GM12878 (cell line): Measurements from ENCODE around the gene RAB37. TPM values are rescaled to one million over a fixed set of nuclear protein-coding genes. Genes with fewer than 3 reads are reported as not detected.

Source experiments
- ATAC-seq: fragments of 200-7000 bp; cut with Tn5 transposase; 3 replicates; pipeline ENCODE4 v1.9.1; 2020; ENCODE audit warnings: mild to moderate bottlenecking, moderate library complexity
- BruUV-seq: library from RNA; stranded (reverse); fragments of 400-500 nt; replicated peaks from 2 replicates; lab custom pipeline; 2021; lab: Mats Ljungman, UMichigan
- CTCF ChIA-PET: fragments of 300-600 bp; sonication (Branson Sonifier 250); formaldehyde crosslinking; extraction: SDS; loops from one replicate; lab custom pipeline; 2021; ENCODE audit warnings: inconsistent platforms; lab: Yijun Ruan, JAX
- POLR2A ChIA-PET: fragments of 350-600 bp; formaldehyde crosslinking; extraction: SDS; loops from one replicate; lab custom pipeline; 2021; ENCODE audit warnings: inconsistent platforms; lab: Charles Lee
- RAD21 ChIA-PET: fragments of 300-600 bp; sonication (Branson Sonifier 250); formaldehyde crosslinking; loops from one replicate; lab custom pipeline; 2023; ENCODE audit warnings: antibody characterized with exemption; ENCODE audit not compliant: unreplicated experiment; lab: Charles Lee
- SMC1A ChIA-PET: fragments of 300-600 bp; sonication (Branson Sonifier 250); formaldehyde crosslinking; loops from one replicate; lab custom pipeline; 2023; ENCODE audit not compliant: unreplicated experiment, uncharacterized antibody; lab: Charles Lee
- DNase-seq: peaks from one replicate; pipeline ENCODE4 v3.0.0-alpha.2; 2011; ENCODE audit warnings: low read depth, low spot score
- FAIRE-seq: peaks from 3 replicates; lab custom pipeline; 2011; peaks lifted over from hg19 to GRCh38; lab: Jason Lieb, UNC
- H2AFZ ChIP-seq: 2 replicates; pipeline ENCODE4 v1.6.0; 2011; ENCODE audit warnings: low read depth, low read length, control low read depth; ENCODE audit not compliant: control insufficient read depth
- H3K27ac ChIP-seq: 2 replicates; pipeline ENCODE4 v1.5.1; 2011; ENCODE audit warnings: control low read depth; ENCODE audit not compliant: control insufficient read depth, insufficient read depth
- H3K27me3 ChIP-seq, 2 experiments: replicated peaks in 1 of 2; 2 replicates each; pipeline versions ENCODE4 v1.6.0 to v1.6.1; 2011; ENCODE audit warnings: low read length in 1 of 2; ENCODE audit not compliant: control insufficient read depth in 2 of 2, insufficient read depth in 2 of 2
- H3K36me3 ChIP-seq, 2 experiments: 2 replicates each; pipeline ENCODE4 v1.5.1; 2011; ENCODE audit warnings: low read length in 1 of 2; ENCODE audit not compliant: control insufficient read depth in 2 of 2, insufficient read depth in 2 of 2
- H3K4me1 ChIP-seq: 2 replicates; pipeline ENCODE4 v1.6.1; 2011; ENCODE audit warnings: mild to moderate bottlenecking, low read length, moderate library complexity, mixed read lengths; ENCODE audit not compliant: control insufficient read depth, insufficient read depth
- H3K4me2 ChIP-seq: 2 replicates; pipeline ENCODE4 v1.6.0; 2011; ENCODE audit warnings: control low read depth; ENCODE audit not compliant: control insufficient read depth, insufficient read depth
- H3K4me3 ChIP-seq: fragments of 200-600 bp; sonication (generic); 2 replicates; pipeline ENCODE4 v1.5.1; 2016
- H3K79me2 ChIP-seq: 2 replicates; pipeline ENCODE4 v1.6.0; 2011; ENCODE audit warnings: low read length; ENCODE audit not compliant: control insufficient read depth, insufficient read depth
- H3K9ac ChIP-seq: 2 replicates; pipeline ENCODE4 v1.8.0; 2011; ENCODE audit warnings: low read length, control low read depth, mixed read lengths; ENCODE audit not compliant: control insufficient read depth, insufficient read depth
- H3K9me3 ChIP-seq: replicated peaks from 3 replicates; pipeline ENCODE4 v1.5.1; 2011; ENCODE audit warnings: mild to moderate bottlenecking, low read length; ENCODE audit not compliant: control insufficient read depth, insufficient read depth
- H4K20me1 ChIP-seq: 2 replicates; pipeline ENCODE4 v1.6.0; 2011; ENCODE audit not compliant: control insufficient read depth, insufficient read depth
- ASH2L ChIP-seq: fragments of 300-600, 200-600 bp; sonication (generic); IDR thresholded peaks from 2 replicates; pipeline ENCODE4 v1.6.1; 2017; ENCODE audit warnings: low read depth, mild to moderate bottlenecking, borderline replicate concordance
- HDGF ChIP-seq: fragments of 450-650 bp; IDR thresholded peaks from 2 replicates; pipeline ENCODE4 v1.6.1; 2016; ENCODE audit warnings: antibody characterized with exemption
- IRF4 ChIP-seq: IDR thresholded peaks from 2 replicates; pipeline ENCODE4 v1.6.1; 2011; ENCODE audit warnings: low read depth, low read length
- IRF5 ChIP-seq: fragments of 450-650 bp; IDR thresholded peaks from 2 replicates; pipeline ENCODE4 v1.6.1; 2017; ENCODE audit warnings: borderline replicate concordance
- RAD21 ChIP-seq: IDR thresholded peaks from 2 replicates; pipeline ENCODE4 v1.6.1; 2011; ENCODE audit warnings: mild to moderate bottlenecking, low read depth, low read length, moderate library complexity; ENCODE audit not compliant: insufficient read depth
- RB1 ChIP-seq: fragments of 450-650 bp; formaldehyde crosslinking; IDR thresholded peaks from 2 replicates; pipeline ENCODE4 v1.6.1; 2017; ENCODE audit warnings: mild to moderate bottlenecking, borderline replicate concordance
- ZBTB40 ChIP-seq: fragments of 450-650 bp; IDR thresholded peaks from 2 replicates; pipeline ENCODE4 v1.6.1; 2016; ENCODE audit warnings: mild to moderate bottlenecking, moderate library complexity, borderline replicate concordance
- ZNF274 ChIP-seq: IDR thresholded peaks from one replicate; pipeline ENCODE4 v1.8.0; 2011; ENCODE audit not compliant: insufficient read length, insufficient read depth
- WGBS: methylation state at CpG from one replicate; pipeline ENCODE4 v1.1.6; 2016; ENCODE audit warnings: low lambda C conversion rate; ENCODE audit not compliant: insufficient replicate concordance, insufficient coverage; ENCODE audit errors: missing lambda C conversion rate; 5-methylcytosine and 5-hydroxymethylcytosine counted together
- in situ Hi-C: fragments of 300-500 bp; cut with MboI; formaldehyde crosslinking; loops from 9 replicates; pipeline ENCODE4 v1.14.3; 2018; ENCODE audit warnings: mixed read lengths
- intact Hi-C: fragments of 100-400 bp; cut with micrococcal nuclease; formaldehyde crosslinking; loops from one replicate; pipeline ENCODE4 v1.14.2; 2022; ENCODE audit not compliant: unreplicated experiment
- polyA plus RNA-seq, 11 experiments: library from polyadenylated mRNA; depleted of rRNA in 4 of 11; unstranded in 6 of 11; stranded (reverse) in 5 of 11; fragments of >200 nt; fragmentation: Nextera tagmentation in 4 of 11; fragmentation: Illumina TruSeq in 1 of 11; extraction: Ambion mirVana in 4 of 11; extraction: Trizol in 1 of 11; gene quantifications; 1 replicate in 1 of 11; 2 replicates in 10 of 11; pipeline versions ENCODE4 v1.2.1 to v1.2.3, GENCODE V29; 2011 to 2016; ENCODE audit warnings: inconsistent platforms in 2 of 11, missing spikeins in 2 of 11, low read depth in 1 of 11
- total RNA-seq, 4 experiments: library from RNA; depleted of rRNA in 3 of 4; stranded (reverse); fragments of >200 nt in 3 of 4; fragmentation: Illumina TruSeq in 1 of 4; extraction: Trizol in 1 of 4; gene quantifications; 2 replicates each; pipeline versions ENCODE4 v1.2.1 to v1.2.3, GENCODE V29; 2013 to 2021
- TF ChIP-seq, protein P1 (sequence below): IDR thresholded peaks from 2 replicates; pipeline ENCODE4 v1.6.1; 2012; ENCODE audit warnings: improper control_type of control experiment, low read depth, low read length; ENCODE audit not compliant: insufficient replicate concordance
- TF ChIP-seq, protein P2 (sequence below), 3 experiments: IDR thresholded peaks in 2 of 3; conservative IDR thresholded peaks in 1 of 3; 2 replicates each; pipeline ENCODE4 v1.5.1; 2011; ENCODE audit warnings: low read depth in 3 of 3, low read length in 3 of 3, mild to moderate bottlenecking in 3 of 3, control low read depth in 2 of 3, moderate library complexity in 2 of 3, inconsistent platforms in 1 of 3, mixed read lengths in 1 of 3; ENCODE audit not compliant: control insufficient read depth in 2 of 3, insufficient read depth in 1 of 3; ENCODE audit errors: extremely low read depth in 1 of 3

Gene RAB37
- total and polyA plus RNA-seq, 10 of the 15 experiments (the other 5 are each of a cell fraction or from before 2014, with no cell fraction given), result 0.48 to 5.6 (median 1.7) TPM

- ATAC-seq (no peak), DNase-seq (no peak), FAIRE-seq (no peak)
- ChIA-PET RAD21 (interaction anchor here (0.9 to 2.7 kb wide), 5 partner anchors 10 to 102 kb away, joined by 3 to 12 read pairs (median 10); no protein-coding TSS in a partner anchor), CTCF (interaction anchor here (0.5 to 5.2 kb wide), 11 partner anchors 10 to 32 kb away, joined by 3 to 33 read pairs (median 5); partner anchors contain the start of genes NAT9 and RAB37), SMC1A (interaction anchor here (1.0 to 2.0 kb wide), 5 partner anchors 9 to 103 kb away, joined by 3 to 12 read pairs (median 10); no protein-coding TSS in a partner anchor), POLR2A (interaction anchor here (1.0 to 2.8 kb wide), 4 partner anchors 10 to 112 kb away, joined by 5 to 16 read pairs (median 8); partner anchors contain the start of genes FDXR and NAT9)
- peaks cover 8% of the 10 kb centered on the region for H3K79me2 ChIP-seq
- no peaks in the 10 kb centered on the region for H3K27me3 ChIP-seq
- no TSS peak for BruUV-seq
- 73% methylated on average over 10 of the region's 10 CpGs for WGBS
- H3K9ac ChIP-seq, result no peak overlapping the region
- in situ Hi-C loops (no loop called here), intact Hi-C loops (no loop called here)
- no peaks in the 10 kb centered on the region for H4K20me1 ChIP-seq
- H3K4me1 ChIP-seq, result peaks cover 21% of the 10 kb centered on the region
- peaks cover 0 to 2% of the 10 kb centered on the region in 2 experiments; a peak in 2 of 4 replicates for H3K36me3 ChIP-seq
- no peak overlapping the region for H3K4me3 ChIP-seq
- H3K9me3 ChIP-seq, result no peaks in the 10 kb centered on the region
- H2AFZ ChIP-seq, result no peak overlapping the region
- no peak overlapping the region for H3K27ac ChIP-seq
- H3K4me2 ChIP-seq, result no peak overlapping the region
- TF ChIP-seq, protein P1, sequence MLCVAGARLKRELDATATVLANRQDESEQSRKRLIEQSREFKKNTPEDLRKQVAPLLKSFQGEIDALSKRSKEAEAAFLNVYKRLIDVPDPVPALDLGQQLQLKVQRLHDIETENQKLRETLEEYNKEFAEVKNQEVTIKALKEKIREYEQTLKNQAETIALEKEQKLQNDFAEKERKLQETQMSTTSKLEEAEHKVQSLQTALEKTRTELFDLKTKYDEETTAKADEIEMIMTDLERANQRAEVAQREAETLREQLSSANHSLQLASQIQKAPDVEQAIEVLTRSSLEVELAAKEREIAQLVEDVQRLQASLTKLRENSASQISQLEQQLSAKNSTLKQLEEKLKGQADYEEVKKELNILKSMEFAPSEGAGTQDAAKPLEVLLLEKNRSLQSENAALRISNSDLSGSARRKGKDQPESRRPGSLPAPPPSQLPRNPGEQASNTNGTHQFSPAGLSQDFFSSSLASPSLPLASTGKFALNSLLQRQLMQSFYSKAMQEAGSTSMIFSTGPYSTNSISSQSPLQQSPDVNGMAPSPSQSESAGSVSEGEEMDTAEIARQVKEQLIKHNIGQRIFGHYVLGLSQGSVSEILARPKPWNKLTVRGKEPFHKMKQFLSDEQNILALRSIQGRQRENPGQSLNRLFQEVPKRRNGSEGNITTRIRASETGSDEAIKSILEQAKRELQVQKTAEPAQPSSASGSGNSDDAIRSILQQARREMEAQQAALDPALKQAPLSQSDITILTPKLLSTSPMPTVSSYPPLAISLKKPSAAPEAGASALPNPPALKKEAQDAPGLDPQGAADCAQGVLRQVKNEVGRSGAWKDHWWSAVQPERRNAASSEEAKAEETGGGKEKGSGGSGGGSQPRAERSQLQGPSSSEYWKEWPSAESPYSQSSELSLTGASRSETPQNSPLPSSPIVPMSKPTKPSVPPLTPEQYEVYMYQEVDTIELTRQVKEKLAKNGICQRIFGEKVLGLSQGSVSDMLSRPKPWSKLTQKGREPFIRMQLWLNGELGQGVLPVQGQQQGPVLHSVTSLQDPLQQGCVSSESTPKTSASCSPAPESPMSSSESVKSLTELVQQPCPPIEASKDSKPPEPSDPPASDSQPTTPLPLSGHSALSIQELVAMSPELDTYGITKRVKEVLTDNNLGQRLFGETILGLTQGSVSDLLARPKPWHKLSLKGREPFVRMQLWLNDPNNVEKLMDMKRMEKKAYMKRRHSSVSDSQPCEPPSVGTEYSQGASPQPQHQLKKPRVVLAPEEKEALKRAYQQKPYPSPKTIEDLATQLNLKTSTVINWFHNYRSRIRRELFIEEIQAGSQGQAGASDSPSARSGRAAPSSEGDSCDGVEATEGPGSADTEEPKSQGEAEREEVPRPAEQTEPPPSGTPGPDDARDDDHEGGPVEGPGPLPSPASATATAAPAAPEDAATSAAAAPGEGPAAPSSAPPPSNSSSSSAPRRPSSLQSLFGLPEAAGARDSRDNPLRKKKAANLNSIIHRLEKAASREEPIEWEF, result no peak
- TF ChIP-seq IRF4, result no peak
- no peak for TF ChIP-seq IRF5
- TF ChIP-seq ZBTB40, result no peak
- TF ChIP-seq ASH2L, result no peak
- no peak for TF ChIP-seq RAD21
- TF ChIP-seq RB1, result no peak
- TF ChIP-seq, protein P2, sequence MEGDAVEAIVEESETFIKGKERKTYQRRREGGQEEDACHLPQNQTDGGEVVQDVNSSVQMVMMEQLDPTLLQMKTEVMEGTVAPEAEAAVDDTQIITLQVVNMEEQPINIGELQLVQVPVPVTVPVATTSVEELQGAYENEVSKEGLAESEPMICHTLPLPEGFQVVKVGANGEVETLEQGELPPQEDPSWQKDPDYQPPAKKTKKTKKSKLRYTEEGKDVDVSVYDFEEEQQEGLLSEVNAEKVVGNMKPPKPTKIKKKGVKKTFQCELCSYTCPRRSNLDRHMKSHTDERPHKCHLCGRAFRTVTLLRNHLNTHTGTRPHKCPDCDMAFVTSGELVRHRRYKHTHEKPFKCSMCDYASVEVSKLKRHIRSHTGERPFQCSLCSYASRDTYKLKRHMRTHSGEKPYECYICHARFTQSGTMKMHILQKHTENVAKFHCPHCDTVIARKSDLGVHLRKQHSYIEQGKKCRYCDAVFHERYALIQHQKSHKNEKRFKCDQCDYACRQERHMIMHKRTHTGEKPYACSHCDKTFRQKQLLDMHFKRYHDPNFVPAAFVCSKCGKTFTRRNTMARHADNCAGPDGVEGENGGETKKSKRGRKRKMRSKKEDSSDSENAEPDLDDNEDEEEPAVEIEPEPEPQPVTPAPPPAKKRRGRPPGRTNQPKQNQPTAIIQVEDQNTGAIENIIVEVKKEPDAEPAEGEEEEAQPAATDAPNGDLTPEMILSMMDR (IDR thresholded peaks at IDR 0.05 in 2 of 3, conservative IDR thresholded peaks at IDR 0.05 in 1 of 3; ENCODE audit: control insufficient read depth in 2 of 3, extremely low read depth in 1 of 3, insufficient read depth in 1 of 3, low read depth in 3 of 3, low read length in 3 of 3), result no peak
- TF ChIP-seq HDGF, result no peak
- TF ChIP-seq ZNF274, result no peak
Measured at GRCh38 chr17:74759941-74760340, 22.9 kb downstream of the RAB37 start.
